LNCAP (cell line): ENCODE results near the gene TNS1.

ENCODE experiments used
- TF ChIP-seq, protein P1 (sequence below): fragments of 450-650 bp; IDR thresholded peaks from 2 replicates; pipeline ENCODE4 v1.5.1; 2017; ENCODE audit warnings: mild to moderate bottlenecking

Gene TNS1

DNA sequence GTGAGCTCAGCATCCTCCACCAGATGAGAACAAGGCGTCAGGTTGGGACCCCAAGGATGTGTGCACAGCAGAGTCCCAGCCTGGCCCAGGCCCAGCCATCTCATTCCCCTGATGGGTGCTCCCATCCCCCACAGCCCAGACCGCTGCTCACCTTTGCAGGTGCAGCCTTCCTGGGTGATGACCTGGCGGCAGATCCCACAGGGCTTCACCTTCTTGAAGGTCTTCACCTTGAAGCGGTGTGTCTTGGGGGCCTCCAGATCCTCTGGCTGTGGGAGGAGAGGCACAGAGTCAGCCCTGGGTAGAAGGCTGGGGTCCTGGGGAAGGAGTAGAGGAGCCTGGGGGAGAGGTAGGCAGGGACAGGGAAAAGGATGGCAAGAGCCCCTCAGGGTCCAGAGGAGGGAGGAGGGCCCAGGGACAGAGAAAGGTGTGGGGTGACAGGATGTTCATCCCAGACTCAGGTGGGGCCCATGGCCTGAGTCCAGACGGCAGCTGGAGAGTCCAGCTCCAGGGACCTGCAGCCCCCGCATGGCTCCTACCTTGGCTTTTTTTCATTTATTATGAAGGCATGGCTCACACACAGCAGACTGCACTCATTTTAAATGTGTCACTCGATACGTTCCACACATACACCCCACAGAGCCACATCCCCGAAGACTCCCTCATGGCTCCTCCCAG lies 11.9 kb downstream of the TNS1 start:
- TF ChIP-seq, protein P1, sequence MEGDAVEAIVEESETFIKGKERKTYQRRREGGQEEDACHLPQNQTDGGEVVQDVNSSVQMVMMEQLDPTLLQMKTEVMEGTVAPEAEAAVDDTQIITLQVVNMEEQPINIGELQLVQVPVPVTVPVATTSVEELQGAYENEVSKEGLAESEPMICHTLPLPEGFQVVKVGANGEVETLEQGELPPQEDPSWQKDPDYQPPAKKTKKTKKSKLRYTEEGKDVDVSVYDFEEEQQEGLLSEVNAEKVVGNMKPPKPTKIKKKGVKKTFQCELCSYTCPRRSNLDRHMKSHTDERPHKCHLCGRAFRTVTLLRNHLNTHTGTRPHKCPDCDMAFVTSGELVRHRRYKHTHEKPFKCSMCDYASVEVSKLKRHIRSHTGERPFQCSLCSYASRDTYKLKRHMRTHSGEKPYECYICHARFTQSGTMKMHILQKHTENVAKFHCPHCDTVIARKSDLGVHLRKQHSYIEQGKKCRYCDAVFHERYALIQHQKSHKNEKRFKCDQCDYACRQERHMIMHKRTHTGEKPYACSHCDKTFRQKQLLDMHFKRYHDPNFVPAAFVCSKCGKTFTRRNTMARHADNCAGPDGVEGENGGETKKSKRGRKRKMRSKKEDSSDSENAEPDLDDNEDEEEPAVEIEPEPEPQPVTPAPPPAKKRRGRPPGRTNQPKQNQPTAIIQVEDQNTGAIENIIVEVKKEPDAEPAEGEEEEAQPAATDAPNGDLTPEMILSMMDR, result no peak

DNA sequence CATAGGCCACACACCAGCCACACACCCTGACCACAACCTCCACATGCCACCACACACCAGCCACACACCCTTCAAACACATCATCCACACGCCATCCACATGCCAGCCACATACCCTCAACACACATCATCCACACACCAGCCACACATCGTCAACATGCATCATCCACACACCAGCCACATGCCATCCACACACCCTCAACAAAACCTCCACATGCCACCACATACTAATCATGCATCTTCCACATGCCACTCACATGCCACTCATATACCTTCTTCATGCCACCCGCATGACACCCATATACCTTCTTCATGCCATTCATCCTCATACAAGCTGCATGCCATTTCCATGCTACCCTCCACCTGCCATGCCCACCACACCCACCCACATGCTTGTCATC lies 12.4 kb downstream of the TNS1 start:
- TF ChIP-seq, protein P1, result no peak

DNA sequence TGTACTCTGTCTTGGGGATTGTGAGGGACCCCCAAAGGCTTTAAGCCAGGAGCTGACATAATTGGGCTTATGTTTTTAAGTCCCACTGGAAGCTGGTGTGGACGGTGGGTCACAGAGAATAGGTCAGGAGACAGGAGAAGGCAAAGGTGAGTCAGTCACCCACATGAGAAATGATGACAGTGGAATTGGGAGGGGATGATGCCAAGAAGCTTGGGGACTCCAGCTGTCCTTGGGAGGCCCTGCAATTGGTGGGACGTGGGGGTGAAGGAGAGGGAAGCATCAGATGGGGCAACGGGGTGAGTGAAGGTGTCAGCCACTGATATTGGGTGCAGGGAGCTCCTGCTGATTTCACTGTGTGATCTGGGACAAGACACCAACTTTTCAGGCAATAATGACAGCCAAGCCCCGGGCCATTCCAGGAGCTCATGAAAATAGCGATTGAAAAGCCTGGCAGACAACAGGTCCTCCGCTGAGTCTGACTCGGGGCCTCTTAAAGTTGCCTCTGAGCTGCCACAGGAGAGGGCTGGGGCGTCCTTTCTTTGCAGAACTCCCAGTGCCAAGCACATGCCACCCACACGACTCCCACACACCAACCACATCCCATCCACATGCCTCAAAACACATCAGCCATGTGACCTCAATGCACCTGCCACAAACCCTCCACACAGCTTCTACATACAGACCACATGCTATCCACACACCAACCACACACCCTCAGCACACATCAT lies 13.4 kb downstream of the TNS1 start:
- TF ChIP-seq, protein P1, result no peak

DNA sequence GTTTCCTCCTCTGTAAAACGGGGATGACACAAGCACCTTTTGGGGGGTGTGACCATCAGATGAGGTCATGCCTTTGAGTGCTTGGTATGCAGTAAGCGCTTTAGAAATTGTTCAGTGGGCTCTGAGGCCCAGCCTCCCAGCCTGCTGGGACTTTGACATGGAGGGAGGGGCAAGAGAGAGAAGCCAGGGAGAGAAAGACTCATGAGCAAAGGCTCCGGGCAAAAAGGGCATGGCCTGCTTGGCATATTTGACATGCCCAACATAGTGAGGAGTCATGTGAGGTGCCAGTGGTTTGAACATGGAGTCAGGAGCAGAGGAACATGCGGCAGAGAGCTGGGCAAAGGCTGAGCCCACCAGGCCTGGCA lies 14.0 kb downstream of the TNS1 start:
- TF ChIP-seq, protein P1, result 0 out of 2 replicates have a peak, but pooled peaks have one; percentile 18

DNA sequence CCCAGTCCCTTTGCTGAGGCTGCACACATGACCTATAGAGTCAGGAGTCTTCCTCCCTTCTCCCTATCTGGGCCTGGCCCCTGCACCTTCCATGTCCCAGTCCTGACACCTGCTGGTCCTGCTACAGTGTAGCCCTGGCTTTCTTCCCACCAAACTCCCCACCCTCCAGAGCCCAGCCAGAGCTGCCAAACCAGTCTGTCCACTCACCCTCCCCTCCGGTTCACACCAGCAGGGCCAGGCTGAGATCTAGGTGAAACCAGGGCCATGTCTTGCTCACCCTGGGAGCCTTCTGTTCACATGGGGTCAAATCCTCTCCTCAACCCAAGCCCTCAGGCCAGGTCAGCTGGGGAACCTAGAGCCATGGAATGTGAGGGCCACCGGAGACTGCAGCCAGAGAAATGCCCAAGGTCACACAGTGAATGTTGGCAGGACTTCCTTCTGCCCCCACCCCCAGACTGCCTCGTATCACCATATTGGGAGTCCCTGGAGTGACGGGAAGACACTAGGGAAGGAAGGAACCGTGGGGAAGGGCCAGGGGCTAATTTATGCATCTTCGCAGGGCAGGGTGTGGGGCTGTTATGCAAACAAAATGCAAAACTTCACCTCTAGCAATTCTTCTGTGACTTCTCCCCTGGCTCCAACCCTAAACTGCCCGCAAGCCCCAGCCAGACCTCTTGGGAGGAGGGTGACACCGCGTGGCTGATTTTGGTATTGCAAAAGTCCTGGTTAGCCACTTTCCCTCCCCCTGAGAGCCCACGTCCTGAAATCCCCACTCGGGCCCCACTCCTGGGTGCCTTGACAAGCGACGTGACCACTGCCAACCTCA lies 14.6 kb downstream of the TNS1 start:
- TF ChIP-seq, protein P1, result peak; percentile 63

DNA sequence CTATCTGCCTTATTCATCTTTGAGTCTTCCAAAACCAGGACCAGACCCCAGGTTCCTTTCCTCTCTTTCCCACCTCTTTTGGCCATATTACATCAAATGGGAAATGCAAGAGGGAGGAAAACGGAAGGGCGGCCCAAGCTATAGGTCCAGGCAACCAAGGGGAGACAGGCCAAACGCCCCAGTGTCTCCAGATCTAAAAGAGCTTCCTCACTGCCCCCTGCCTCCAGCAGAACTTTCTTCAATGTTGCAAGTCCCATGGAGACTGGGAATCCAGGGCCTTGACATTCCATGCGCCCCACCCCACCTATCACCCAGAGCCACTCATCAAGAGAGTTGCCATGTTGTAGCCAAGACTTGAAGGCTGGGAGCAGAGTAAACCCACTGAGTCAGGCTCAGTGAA lies 15.4 kb downstream of the TNS1 start:
- TF ChIP-seq, protein P1, result no peak

DNA sequence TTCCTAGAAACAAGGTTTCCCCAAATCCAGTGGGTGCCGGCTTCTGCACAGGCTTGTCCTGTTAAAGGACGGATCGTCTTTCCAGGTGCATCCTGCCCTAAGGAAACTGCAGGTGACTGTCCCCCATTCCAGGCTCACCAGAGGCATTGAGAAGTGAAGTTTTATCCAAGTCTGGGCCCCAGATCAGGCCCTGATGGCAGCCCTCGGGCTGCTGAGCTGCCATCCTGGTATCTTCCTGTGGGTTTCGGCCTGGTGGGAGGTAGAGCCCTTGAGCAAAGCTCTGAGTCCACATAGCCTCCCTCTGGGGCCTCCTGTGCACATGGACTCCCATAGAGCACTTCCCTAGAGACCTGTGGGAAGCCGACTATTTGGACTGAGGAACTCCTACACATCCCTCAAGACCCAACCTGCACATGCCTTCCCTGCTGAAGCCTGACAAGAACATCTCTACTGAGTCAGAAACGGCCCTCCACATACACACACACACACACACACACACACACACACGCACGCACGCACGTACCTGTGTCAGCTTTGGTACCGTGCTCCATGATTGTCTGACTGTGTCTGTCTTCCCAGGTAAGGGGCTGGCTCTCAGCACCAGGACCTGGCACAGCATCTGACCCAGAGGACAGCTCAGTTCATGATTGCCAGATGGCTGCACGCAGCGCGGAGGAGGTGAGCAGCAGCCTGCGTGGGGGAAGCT lies 16.4 kb downstream of the TNS1 start:
- TF ChIP-seq, protein P1, result no peak
